ENCODE results near the gene ASPG.
"Not testable (repeated sequence)": the region's sequence is repeated elsewhere in the genome, so short reads cannot be mapped to it uniquely, and the experiment has no call there.

ASPG gene

GRCh38 chr14:104148433-104149277 lies 63.2 kb downstream of the ASPG start:
- no peaks in the 10 kb centered on the region for H3K36me3 ChIP-seq (ENCODE audit: control insufficient read depth in 2 of 2, insufficient read depth in 2 of 2, low read length in 2 of 2)

DNA sequence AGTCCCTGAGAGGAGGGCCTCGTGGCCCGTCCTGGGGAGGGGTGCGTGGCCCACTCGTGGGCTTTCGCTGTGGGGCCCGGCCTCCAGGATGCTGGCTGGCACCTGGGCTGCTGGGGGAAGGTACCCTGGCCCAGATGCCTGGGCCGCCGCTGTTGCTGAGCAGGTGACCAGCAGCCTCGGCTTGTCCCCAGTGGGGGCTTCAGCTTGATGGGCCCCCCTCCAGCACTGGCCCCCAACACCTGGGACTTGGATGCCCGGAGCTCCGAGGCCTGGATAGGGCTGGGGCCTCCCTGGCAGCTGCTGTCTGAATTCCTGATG lies 63.7 kb downstream of the ASPG start:
- Histone ChIP-seq H3K4me1 (ENCODE audit: control insufficient read depth in 2 of 2, insufficient read depth in 2 of 2, low read length in 2 of 2) (no peaks in the 10 kb centered on the region), H3K9ac (ENCODE audit: low read depth in 1 of 2, low read length in 2 of 2) (no peak overlapping the region), H3K9me3 (ENCODE audit: control insufficient read depth in 2 of 2, low read length in 2 of 2) (no peaks in the 10 kb centered on the region), H3K27ac (ENCODE audit: low read depth in 2 of 2, low read length in 2 of 2) (no peak overlapping the region), H3K36me3 (ENCODE audit: control insufficient read depth in 2 of 2, insufficient read depth in 2 of 2, low read length in 2 of 2) (no peaks in the 10 kb centered on the region), H3K4me3 (ENCODE audit: low read length in 2 of 2) (no peak overlapping the region), H3K27me3 (ENCODE audit: control insufficient read depth in 2 of 2, insufficient read depth in 2 of 2, low read length in 2 of 2) (no peaks in the 10 kb centered on the region)

More at GRCh38 chr14:104148433-104149277, 63.2 kb downstream of the ASPG start:
- no peak overlapping the region for H3K9ac ChIP-seq (ENCODE audit: low read depth in 1 of 2, low read length in 2 of 2)
- H3K4me1 ChIP-seq (ENCODE audit: control insufficient read depth in 2 of 2, insufficient read depth in 2 of 2, low read length in 2 of 2) = no peaks in the 10 kb centered on the region
- H3K4me3 ChIP-seq (ENCODE audit: low read length in 2 of 2) = no peak overlapping the region
- H3K27ac ChIP-seq (ENCODE audit: low read depth in 2 of 2, low read length in 2 of 2) = no peak overlapping the region
- H3K27me3 ChIP-seq (ENCODE audit: control insufficient read depth in 2 of 2, insufficient read depth in 2 of 2, low read length in 2 of 2) = no peaks in the 10 kb centered on the region
- no peaks in the 10 kb centered on the region for H3K9me3 ChIP-seq (ENCODE audit: control insufficient read depth in 2 of 2, low read length in 2 of 2)

- no peaks in the 10 kb centered on the region for H3K4me1 ChIP-seq (ENCODE audit: control insufficient read depth in 2 of 2, insufficient read depth in 2 of 2, low read length in 2 of 2)
- no peaks in the 10 kb centered on the region for H3K27me3 ChIP-seq (ENCODE audit: control insufficient read depth in 2 of 2, insufficient read depth in 2 of 2, low read length in 2 of 2)
- H3K4me3 ChIP-seq (ENCODE audit: low read length in 2 of 2) = no peak overlapping the region
- H3K36me3 ChIP-seq (ENCODE audit: control insufficient read depth in 2 of 2, insufficient read depth in 2 of 2, low read length in 2 of 2) = no peaks in the 10 kb centered on the region
- H3K9me3 ChIP-seq (ENCODE audit: control insufficient read depth in 2 of 2, low read length in 2 of 2) = no peaks in the 10 kb centered on the region
- no peak overlapping the region for H3K27ac ChIP-seq (ENCODE audit: low read depth in 2 of 2, low read length in 2 of 2)
- H3K9ac ChIP-seq (ENCODE audit: low read depth in 1 of 2, low read length in 2 of 2) = no peak overlapping the region
These were observed 64.2 kb downstream of the ASPG start for GRCh38 chr14:104149617-104150135.

DNA sequence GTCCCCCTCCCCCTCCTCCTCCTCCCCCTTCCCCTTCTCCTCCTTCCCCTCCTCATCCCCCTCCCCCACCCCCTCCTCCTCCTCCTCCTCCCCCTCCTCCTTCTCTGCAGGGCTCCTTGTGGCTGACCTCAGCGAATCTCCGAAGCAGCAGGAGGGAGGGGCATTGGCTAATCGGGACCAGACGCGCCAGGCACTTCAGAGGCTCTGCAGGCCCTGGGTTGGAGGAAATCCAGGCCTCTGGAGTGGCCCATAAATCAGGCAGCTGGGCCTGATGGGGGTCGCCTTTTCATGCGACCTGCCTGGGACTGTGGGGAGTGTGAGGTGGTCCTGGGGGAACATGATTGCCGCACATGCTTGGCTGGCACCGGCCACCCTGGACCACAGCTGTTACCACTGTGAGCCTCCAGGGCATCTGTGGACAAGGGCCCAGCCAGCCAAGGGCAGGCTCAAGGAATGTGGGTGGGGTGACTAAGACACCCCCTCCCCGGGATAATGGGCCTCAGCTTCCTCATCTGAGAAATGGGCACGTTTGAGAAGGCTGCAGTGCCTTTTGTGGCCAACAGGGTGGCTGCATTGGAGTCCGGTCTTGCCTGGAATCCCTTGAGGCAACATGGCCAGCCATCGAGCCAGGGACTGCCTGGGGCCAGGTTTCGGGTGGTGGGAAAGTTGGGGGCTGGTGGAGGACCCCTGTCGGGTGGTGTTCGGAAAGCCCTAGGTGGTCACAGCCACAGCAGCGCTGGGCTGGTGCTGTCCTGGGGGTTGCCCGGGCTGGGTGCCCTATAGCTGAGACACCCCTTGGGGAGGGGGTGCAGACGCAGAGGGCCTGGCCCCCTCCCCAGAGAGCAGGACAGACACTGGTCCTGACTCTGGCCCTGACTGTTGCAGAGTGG lies 64.9 kb downstream of the ASPG start:
- Histone ChIP-seq H3K9me3 (ENCODE audit: control insufficient read depth in 2 of 2, low read length in 2 of 2) (no peaks in the 10 kb centered on the region), H3K9ac (ENCODE audit: low read depth in 1 of 2, low read length in 2 of 2) (no peak overlapping the region), H3K4me1 (ENCODE audit: control insufficient read depth in 2 of 2, insufficient read depth in 2 of 2, low read length in 2 of 2) (no peaks in the 10 kb centered on the region), H3K27me3 (ENCODE audit: control insufficient read depth in 2 of 2, insufficient read depth in 2 of 2, low read length in 2 of 2) (no peaks in the 10 kb centered on the region), H3K36me3 (ENCODE audit: control insufficient read depth in 2 of 2, insufficient read depth in 2 of 2, low read length in 2 of 2) (no peaks in the 10 kb centered on the region), H3K4me3 (ENCODE audit: low read length in 2 of 2) (no peak overlapping the region), H3K27ac (ENCODE audit: low read depth in 2 of 2, low read length in 2 of 2) (no peak overlapping the region)

GRCh38 chr14:104151026-104151381 lies 65.5 kb downstream of the ASPG start:
- no peak overlapping the region for H3K27ac ChIP-seq (ENCODE audit: low read depth in 2 of 2, low read length in 2 of 2)
- H3K9ac ChIP-seq (ENCODE audit: low read depth in 1 of 2, low read length in 2 of 2) = no peak overlapping the region
- no peaks in the 10 kb centered on the region for H3K4me1 ChIP-seq (ENCODE audit: control insufficient read depth in 2 of 2, insufficient read depth in 2 of 2, low read length in 2 of 2)
- no peaks in the 10 kb centered on the region for H3K36me3 ChIP-seq (ENCODE audit: control insufficient read depth in 2 of 2, insufficient read depth in 2 of 2, low read length in 2 of 2)
- no peaks in the 10 kb centered on the region for H3K9me3 ChIP-seq (ENCODE audit: control insufficient read depth in 2 of 2, low read length in 2 of 2)
- no peaks in the 10 kb centered on the region for H3K27me3 ChIP-seq (ENCODE audit: control insufficient read depth in 2 of 2, insufficient read depth in 2 of 2, low read length in 2 of 2)
- no peak overlapping the region for H3K4me3 ChIP-seq (ENCODE audit: low read length in 2 of 2)

DNA sequence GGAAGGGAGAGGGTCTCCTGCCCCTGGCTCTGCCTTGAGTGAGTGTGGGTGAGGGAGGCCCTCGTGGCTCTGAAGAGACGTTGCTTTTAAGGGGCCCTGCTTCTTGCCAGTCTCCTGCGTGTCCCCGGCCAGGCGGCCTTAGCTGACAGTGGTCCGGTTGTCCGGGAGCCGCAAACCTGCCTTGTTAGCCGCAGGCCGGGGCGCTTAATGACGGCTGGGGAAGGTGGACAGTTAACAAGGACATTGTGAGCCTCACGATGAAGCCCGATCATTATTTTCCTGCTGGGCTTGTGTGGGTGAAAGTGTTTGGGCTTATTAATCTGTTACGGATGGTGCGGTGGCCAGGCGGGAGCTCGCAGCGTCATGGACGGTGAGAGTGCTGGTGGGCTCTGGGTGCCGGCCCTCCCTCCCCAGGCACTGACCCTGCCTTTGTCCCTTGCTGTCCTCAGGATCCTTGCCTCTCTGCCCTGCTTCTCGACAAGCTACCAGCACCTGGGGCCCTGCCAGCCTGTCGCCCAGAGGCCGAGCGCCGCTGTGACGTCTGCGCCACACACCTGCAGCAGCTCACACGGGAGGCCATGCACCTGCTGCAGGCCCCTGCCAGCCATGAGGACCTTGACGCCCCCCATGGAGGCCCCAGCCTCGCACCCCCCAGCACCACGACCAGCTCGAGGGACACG lies 66.2 kb downstream of the ASPG start:
- H3K27me3 ChIP-seq (ENCODE audit: control insufficient read depth in 2 of 2, insufficient read depth in 2 of 2, low read length in 2 of 2) = no peaks in the 10 kb centered on the region
- H3K9me3 ChIP-seq (ENCODE audit: control insufficient read depth in 2 of 2, low read length in 2 of 2) = no peaks in the 10 kb centered on the region
- no peaks in the 10 kb centered on the region for H3K4me1 ChIP-seq (ENCODE audit: control insufficient read depth in 2 of 2, insufficient read depth in 2 of 2, low read length in 2 of 2)
- no peak overlapping the region for H3K9ac ChIP-seq (ENCODE audit: low read depth in 1 of 2, low read length in 2 of 2)
- no peak overlapping the region for H3K4me3 ChIP-seq (ENCODE audit: low read length in 2 of 2)
- no peak overlapping the region for H3K27ac ChIP-seq (ENCODE audit: low read depth in 2 of 2, low read length in 2 of 2)
- H3K36me3 ChIP-seq (ENCODE audit: control insufficient read depth in 2 of 2, insufficient read depth in 2 of 2, low read length in 2 of 2) = no peaks in the 10 kb centered on the region

- no peak overlapping the region for H3K9ac ChIP-seq (ENCODE audit: low read depth in 1 of 2, low read length in 2 of 2)
- H3K4me1 ChIP-seq (ENCODE audit: control insufficient read depth in 2 of 2, insufficient read depth in 2 of 2, low read length in 2 of 2) = no peaks in the 10 kb centered on the region
- no peaks in the 10 kb centered on the region for H3K27me3 ChIP-seq (ENCODE audit: control insufficient read depth in 2 of 2, insufficient read depth in 2 of 2, low read length in 2 of 2)
These were observed 66.7 kb downstream of the ASPG start for GRCh38 chr14:104152246-104152575.

GRCh38 chr14:104152686-104153393 lies 67.3 kb downstream of the ASPG start:
- no peaks in the 10 kb centered on the region for H3K36me3 ChIP-seq (ENCODE audit: control insufficient read depth in 2 of 2, insufficient read depth in 2 of 2, low read length in 2 of 2)
- H3K9me3 ChIP-seq (ENCODE audit: control insufficient read depth in 2 of 2, low read length in 2 of 2) = no peaks in the 10 kb centered on the region
- H3K27me3 ChIP-seq (ENCODE audit: control insufficient read depth in 2 of 2, insufficient read depth in 2 of 2, low read length in 2 of 2) = no peaks in the 10 kb centered on the region
- no peak overlapping the region for H3K27ac ChIP-seq (ENCODE audit: low read depth in 2 of 2, low read length in 2 of 2)
- no peaks in the 10 kb centered on the region for H3K4me1 ChIP-seq (ENCODE audit: control insufficient read depth in 2 of 2, insufficient read depth in 2 of 2, low read length in 2 of 2)
- H3K9ac ChIP-seq (ENCODE audit: low read depth in 1 of 2, low read length in 2 of 2) = no peak overlapping the region
- no peak overlapping the region for H3K4me3 ChIP-seq (ENCODE audit: low read length in 2 of 2)

More at GRCh38 chr14:104152246-104152575, 66.7 kb downstream of the ASPG start:
- no peak overlapping the region for H3K27ac ChIP-seq (ENCODE audit: low read depth in 2 of 2, low read length in 2 of 2)
- H3K4me3 ChIP-seq (ENCODE audit: low read length in 2 of 2) = no peak overlapping the region
- no peaks in the 10 kb centered on the region for H3K36me3 ChIP-seq (ENCODE audit: control insufficient read depth in 2 of 2, insufficient read depth in 2 of 2, low read length in 2 of 2)
- H3K9me3 ChIP-seq (ENCODE audit: control insufficient read depth in 2 of 2, low read length in 2 of 2) = no peaks in the 10 kb centered on the region

DNA sequence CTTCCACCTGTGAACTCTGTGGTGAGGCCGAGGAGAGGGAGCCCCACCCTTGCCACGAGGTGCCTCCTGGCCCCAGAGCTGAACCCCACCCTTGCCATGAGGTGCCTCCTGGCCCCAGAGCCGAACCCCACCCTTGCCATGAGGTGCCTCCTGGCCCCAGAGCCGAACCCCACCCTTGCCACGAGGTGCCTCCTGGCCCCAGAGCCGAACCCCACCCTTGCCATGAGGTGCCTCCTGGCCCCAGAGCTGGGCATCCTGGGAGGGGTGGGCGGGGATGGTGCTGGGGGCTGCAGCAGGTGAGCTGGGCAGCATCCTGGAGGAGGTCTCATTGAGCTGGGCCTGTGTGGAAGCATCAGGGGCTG lies 67.9 kb downstream of the ASPG start:
- not testable (repeated sequence) for H3K4me3 ChIP-seq (ENCODE audit: low read length in 2 of 2); H3K36me3 ChIP-seq (ENCODE audit: control insufficient read depth in 2 of 2, insufficient read depth in 2 of 2, low read length in 2 of 2); H3K9ac ChIP-seq (ENCODE audit: low read depth in 1 of 2, low read length in 2 of 2); H3K9me3 ChIP-seq (ENCODE audit: control insufficient read depth in 2 of 2, low read length in 2 of 2); H3K27ac ChIP-seq (ENCODE audit: low read depth in 2 of 2, low read length in 2 of 2); H3K4me1 ChIP-seq (ENCODE audit: control insufficient read depth in 2 of 2, insufficient read depth in 2 of 2, low read length in 2 of 2); H3K27me3 ChIP-seq (ENCODE audit: control insufficient read depth in 2 of 2, insufficient read depth in 2 of 2, low read length in 2 of 2)

Data from mucosa of rectum (tissue), 2 donors.